ENCODE results near the gene ADAM8. TPM values are rescaled to one million over a fixed set of nuclear protein-coding genes. Genes with fewer than 3 reads are reported as not detected.

The ADAM8 gene
- total and polyA plus RNA-seq, 4 donors = 4.4 to 79.2 (median 27.4) TPM

DNA sequence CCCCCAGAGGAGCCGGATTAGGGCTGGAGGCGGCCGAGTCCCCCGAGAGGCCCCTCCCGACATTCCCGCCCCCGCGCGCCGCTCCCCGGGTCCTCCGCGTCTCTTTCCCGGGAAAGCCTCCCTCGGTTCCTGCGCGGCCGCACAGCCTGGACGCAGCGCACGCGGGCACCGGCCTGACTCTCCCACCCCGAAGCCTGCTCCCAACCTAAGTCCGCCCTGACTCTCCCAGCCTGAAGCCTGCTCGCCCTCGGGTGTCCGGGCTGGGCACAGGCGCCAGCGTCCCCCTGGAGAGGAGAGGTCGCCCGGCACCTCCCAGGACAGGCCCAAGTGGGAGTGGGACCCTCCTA lies 39.5 kb downstream of the ADAM8 start:
- Histone ChIP-seq H3K27me3 (ENCODE audit: control insufficient read depth in 3 of 3, insufficient read depth in 3 of 3, low read length in 2 of 3) (peaks cover 15 to 60% (median 30%) of the 10 kb centered on the region in 3 donors), H3K27ac (ENCODE audit: low read depth in 1 of 2, low read length in 1 of 2) (no peak overlapping the region), H3K36me3 (ENCODE audit: control insufficient read depth in 4 of 4, insufficient read depth in 4 of 4, low read length in 4 of 4) (no peaks in the 10 kb centered on the region), H3K4me1 (ENCODE audit: control insufficient read depth in 5 of 5, insufficient read depth in 5 of 5, low read length in 5 of 5) (peaks cover 0 to 17% (median 0%) of the 10 kb centered on the region in 5 donors), H3K4me3 (no peak overlapping the region), H3K9ac (ENCODE audit: insufficient read depth in 1 of 2, low read length in 2 of 2) (no peak overlapping the region), H3K9me3 (ENCODE audit: control insufficient read depth in 4 of 4, insufficient read depth in 3 of 4, low read length in 3 of 4) (peaks cover 0 to 4% (median 0%) of the 10 kb centered on the region in 4 donors)
- TF ChIP-seq, protein P1, sequence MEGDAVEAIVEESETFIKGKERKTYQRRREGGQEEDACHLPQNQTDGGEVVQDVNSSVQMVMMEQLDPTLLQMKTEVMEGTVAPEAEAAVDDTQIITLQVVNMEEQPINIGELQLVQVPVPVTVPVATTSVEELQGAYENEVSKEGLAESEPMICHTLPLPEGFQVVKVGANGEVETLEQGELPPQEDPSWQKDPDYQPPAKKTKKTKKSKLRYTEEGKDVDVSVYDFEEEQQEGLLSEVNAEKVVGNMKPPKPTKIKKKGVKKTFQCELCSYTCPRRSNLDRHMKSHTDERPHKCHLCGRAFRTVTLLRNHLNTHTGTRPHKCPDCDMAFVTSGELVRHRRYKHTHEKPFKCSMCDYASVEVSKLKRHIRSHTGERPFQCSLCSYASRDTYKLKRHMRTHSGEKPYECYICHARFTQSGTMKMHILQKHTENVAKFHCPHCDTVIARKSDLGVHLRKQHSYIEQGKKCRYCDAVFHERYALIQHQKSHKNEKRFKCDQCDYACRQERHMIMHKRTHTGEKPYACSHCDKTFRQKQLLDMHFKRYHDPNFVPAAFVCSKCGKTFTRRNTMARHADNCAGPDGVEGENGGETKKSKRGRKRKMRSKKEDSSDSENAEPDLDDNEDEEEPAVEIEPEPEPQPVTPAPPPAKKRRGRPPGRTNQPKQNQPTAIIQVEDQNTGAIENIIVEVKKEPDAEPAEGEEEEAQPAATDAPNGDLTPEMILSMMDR (IDR thresholded peaks at IDR 0.05; ENCODE audit: control extremely low read depth, extremely low read depth) = no peak
- no peak for ATAC-seq (ENCODE audit: insufficient read depth, low FRiP score)
- no peak for DNase-seq
- WGBS, 2 donors = 4 to 6% methylated on average over 25 to 32 of the region's 32 CpGs

DNA sequence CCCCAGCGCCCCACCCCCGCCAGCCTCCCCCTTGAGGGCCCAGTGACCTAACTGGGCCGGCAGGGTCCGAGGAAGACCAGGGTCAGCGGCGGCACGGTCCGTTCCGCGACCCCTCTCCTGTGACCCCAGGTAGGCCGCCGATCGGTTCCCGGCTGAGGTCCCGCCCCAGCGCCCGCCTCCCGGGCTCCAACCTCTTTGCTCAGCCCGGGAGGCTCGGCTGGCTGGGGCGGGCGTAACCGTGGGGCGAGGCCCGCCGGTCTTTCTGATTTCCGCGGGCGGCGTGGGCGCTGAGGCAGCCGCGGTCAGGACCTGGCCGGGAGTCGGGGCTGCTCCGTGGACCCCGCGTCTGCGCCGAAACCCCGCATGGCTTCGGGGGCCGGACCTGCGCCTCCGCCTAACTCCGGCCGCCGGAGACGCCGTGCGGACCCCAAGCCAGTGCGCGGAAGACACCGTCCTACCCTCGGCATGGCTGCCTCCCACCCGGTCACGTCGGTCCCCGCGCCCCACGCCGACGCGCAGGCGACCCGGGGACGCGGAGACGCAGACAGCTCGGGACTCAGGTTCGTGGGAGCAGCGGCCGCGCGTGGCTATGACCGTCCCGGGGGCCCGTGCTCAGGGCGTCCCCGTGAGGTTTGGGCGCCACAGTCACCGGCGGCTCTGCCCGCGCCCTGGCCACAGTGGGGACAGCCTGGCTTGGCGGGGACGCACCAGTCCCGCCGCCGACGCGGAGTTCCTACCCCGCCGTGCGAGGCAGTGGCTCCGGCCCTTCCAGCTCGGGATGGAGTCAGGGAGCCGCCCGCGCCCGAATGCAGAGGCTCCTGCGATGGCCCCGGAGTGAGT lies 40.0 kb downstream of the ADAM8 start:
- peak overlapping the region; percentile 19 for H3K4me3 ChIP-seq
- H3K27me3 ChIP-seq (ENCODE audit: control insufficient read depth in 3 of 3, insufficient read depth in 3 of 3, low read length in 2 of 3) = peaks cover 21 to 66% (median 34%) of the 10 kb centered on the region in 3 donors
- no peak for ATAC-seq (ENCODE audit: insufficient read depth, low FRiP score)
- DNase-seq = no peak
- H3K9me3 ChIP-seq (ENCODE audit: control insufficient read depth in 4 of 4, insufficient read depth in 3 of 4, low read length in 3 of 4) = peaks cover 0 to 4% (median 0%) of the 10 kb centered on the region in 4 donors
- TF ChIP-seq, protein P1 (IDR thresholded peaks at IDR 0.05; ENCODE audit: control extremely low read depth, extremely low read depth) = no peak
- peaks cover 0 to 17% (median 0%) of the 10 kb centered on the region in 5 donors for H3K4me1 ChIP-seq (ENCODE audit: control insufficient read depth in 5 of 5, insufficient read depth in 5 of 5, low read length in 5 of 5)
- no peak overlapping the region for H3K27ac ChIP-seq (ENCODE audit: low read depth in 1 of 2, low read length in 1 of 2)
- H3K36me3 ChIP-seq (ENCODE audit: control insufficient read depth in 4 of 4, insufficient read depth in 4 of 4, low read length in 4 of 4) = no peaks in the 10 kb centered on the region
- 2% methylated on average over 33 to 103 of the region's 103 CpGs for WGBS, 2 donors
- H3K9ac ChIP-seq (ENCODE audit: insufficient read depth in 1 of 2, low read length in 2 of 2) = no peak overlapping the region

DNA sequence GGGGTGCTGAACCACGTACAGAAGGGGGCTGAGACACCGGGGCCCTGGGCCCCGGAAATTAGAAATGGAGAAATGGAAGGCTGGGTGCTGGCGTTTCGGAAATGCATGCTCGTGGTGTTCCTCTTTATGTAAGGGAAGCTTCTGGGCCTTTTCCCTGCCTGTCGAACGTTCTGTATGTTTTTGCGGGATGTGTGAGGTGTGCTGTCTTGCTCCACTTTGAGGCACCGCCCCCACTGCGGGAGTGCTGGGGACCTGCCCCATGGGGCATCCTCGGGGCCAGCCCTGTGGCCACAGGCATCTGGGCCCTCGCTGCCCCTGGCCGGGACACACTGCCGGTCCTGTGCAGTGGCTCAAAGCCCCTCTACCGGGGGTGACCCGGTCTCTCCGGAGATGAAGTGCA lies 40.7 kb downstream of the ADAM8 start:
- DNase-seq (no peak), ATAC-seq (ENCODE audit: insufficient read depth, low FRiP score) (no peak)
- Histone ChIP-seq H3K27me3 (ENCODE audit: control insufficient read depth in 3 of 3, insufficient read depth in 3 of 3, low read length in 2 of 3) (peaks cover 28 to 67% (median 35%) of the 10 kb centered on the region in 3 donors), H3K9me3 (ENCODE audit: control insufficient read depth in 4 of 4, insufficient read depth in 3 of 4, low read length in 3 of 4) (peaks cover 0 to 4% (median 0%) of the 10 kb centered on the region in 4 donors), H3K4me1 (ENCODE audit: control insufficient read depth in 5 of 5, insufficient read depth in 5 of 5, low read length in 5 of 5) (peaks cover 0 to 17% (median 0%) of the 10 kb centered on the region in 5 donors), H3K27ac (ENCODE audit: low read depth in 1 of 2, low read length in 1 of 2) (no peak overlapping the region), H3K9ac (ENCODE audit: insufficient read depth in 1 of 2, low read length in 2 of 2) (no peak overlapping the region), H3K36me3 (ENCODE audit: control insufficient read depth in 4 of 4, insufficient read depth in 4 of 4, low read length in 4 of 4) (no peaks in the 10 kb centered on the region), H3K4me3 (no peak overlapping the region)
- WGBS, 2 donors = 1 to 2% methylated on average over 18 of the region's 18 CpGs
- TF ChIP-seq, protein P1 (IDR thresholded peaks at IDR 0.05; ENCODE audit: control extremely low read depth, extremely low read depth) = no peak
